GM12878 (cell line): ENCODE data around the gene SMG5. TPM values are rescaled to one million over a fixed set of nuclear protein-coding genes. Genes with fewer than 3 reads are reported as not detected.

Experiments used
- ATAC-seq: fragments of 200-7000 bp; cut with Tn5 transposase; 3 replicates; pipeline ENCODE4 v1.9.1; 2020; ENCODE audit warnings: mild to moderate bottlenecking, moderate library complexity
- BruUV-seq: library from RNA; stranded (reverse); fragments of 400-500 nt; replicated peaks from 2 replicates; lab custom pipeline; 2021; lab: Mats Ljungman, UMichigan
- CTCF ChIA-PET: fragments of 300-600 bp; sonication (Branson Sonifier 250); formaldehyde crosslinking; extraction: SDS; loops from one replicate; lab custom pipeline; 2021; ENCODE audit warnings: inconsistent platforms; lab: Yijun Ruan, JAX
- POLR2A ChIA-PET: fragments of 350-600 bp; formaldehyde crosslinking; extraction: SDS; loops from one replicate; lab custom pipeline; 2021; ENCODE audit warnings: inconsistent platforms; lab: Charles Lee
- RAD21 ChIA-PET: fragments of 300-600 bp; sonication (Branson Sonifier 250); formaldehyde crosslinking; loops from one replicate; lab custom pipeline; 2023; ENCODE audit warnings: antibody characterized with exemption; ENCODE audit not compliant: unreplicated experiment; lab: Charles Lee
- SMC1A ChIA-PET: fragments of 300-600 bp; sonication (Branson Sonifier 250); formaldehyde crosslinking; loops from one replicate; lab custom pipeline; 2023; ENCODE audit not compliant: unreplicated experiment, uncharacterized antibody; lab: Charles Lee
- DNase-seq: peaks from one replicate; pipeline ENCODE4 v3.0.0-alpha.2; 2011; ENCODE audit warnings: low read depth, low spot score
- FAIRE-seq: peaks from 3 replicates; lab custom pipeline; 2011; peaks lifted over from hg19 to GRCh38; lab: Jason Lieb, UNC
- H2AFZ ChIP-seq: 2 replicates; pipeline ENCODE4 v1.6.0; 2011; ENCODE audit warnings: low read depth, low read length, control low read depth; ENCODE audit not compliant: control insufficient read depth
- H3K27ac ChIP-seq: 2 replicates; pipeline ENCODE4 v1.5.1; 2011; ENCODE audit warnings: control low read depth; ENCODE audit not compliant: control insufficient read depth, insufficient read depth
- H3K27me3 ChIP-seq, 2 experiments: replicated peaks in 1 of 2; 2 replicates each; pipeline versions ENCODE4 v1.6.0 to v1.6.1; 2011; ENCODE audit warnings: low read length in 1 of 2; ENCODE audit not compliant: control insufficient read depth in 2 of 2, insufficient read depth in 2 of 2
- H3K36me3 ChIP-seq, 2 experiments: 2 replicates each; pipeline ENCODE4 v1.5.1; 2011; ENCODE audit warnings: low read length in 1 of 2; ENCODE audit not compliant: control insufficient read depth in 2 of 2, insufficient read depth in 2 of 2
- H3K4me1 ChIP-seq: 2 replicates; pipeline ENCODE4 v1.6.1; 2011; ENCODE audit warnings: mild to moderate bottlenecking, low read length, moderate library complexity, mixed read lengths; ENCODE audit not compliant: control insufficient read depth, insufficient read depth
- H3K4me2 ChIP-seq: 2 replicates; pipeline ENCODE4 v1.6.0; 2011; ENCODE audit warnings: control low read depth; ENCODE audit not compliant: control insufficient read depth, insufficient read depth
- H3K4me3 ChIP-seq: fragments of 200-600 bp; sonication (generic); 2 replicates; pipeline ENCODE4 v1.5.1; 2016
- H3K79me2 ChIP-seq: 2 replicates; pipeline ENCODE4 v1.6.0; 2011; ENCODE audit warnings: low read length; ENCODE audit not compliant: control insufficient read depth, insufficient read depth
- H3K9ac ChIP-seq: 2 replicates; pipeline ENCODE4 v1.8.0; 2011; ENCODE audit warnings: low read length, control low read depth, mixed read lengths; ENCODE audit not compliant: control insufficient read depth, insufficient read depth
- H3K9me3 ChIP-seq: replicated peaks from 3 replicates; pipeline ENCODE4 v1.5.1; 2011; ENCODE audit warnings: mild to moderate bottlenecking, low read length; ENCODE audit not compliant: control insufficient read depth, insufficient read depth
- H4K20me1 ChIP-seq: 2 replicates; pipeline ENCODE4 v1.6.0; 2011; ENCODE audit not compliant: control insufficient read depth, insufficient read depth
- CREB1 ChIP-seq: IDR thresholded peaks from 2 replicates; pipeline ENCODE4 v1.6.1; 2012; ENCODE audit warnings: low read depth, mild to moderate bottlenecking, inconsistent platforms
- CREM ChIP-seq: IDR thresholded peaks from 2 replicates; pipeline ENCODE4 v1.6.1; 2014; ENCODE audit warnings: antibody characterized with exemption, low read depth
- NBN ChIP-seq: fragments of 450-650 bp; IDR thresholded peaks from 2 replicates; pipeline ENCODE4 v1.6.1; 2016
- SUPT20H ChIP-seq: IDR thresholded peaks from 2 replicates; pipeline ENCODE4 v1.6.1; 2011; ENCODE audit warnings: low read depth, mild to moderate bottlenecking, low read length, moderate library complexity, borderline replicate concordance; ENCODE audit not compliant: control insufficient read depth
- YBX1 ChIP-seq: fragments of 450-650 bp; IDR thresholded peaks from 2 replicates; pipeline ENCODE4 v1.6.1; 2016; ENCODE audit warnings: antibody characterized with exemption
- WGBS: methylation state at CpG from one replicate; pipeline ENCODE4 v1.1.6; 2016; ENCODE audit warnings: low lambda C conversion rate; ENCODE audit not compliant: insufficient replicate concordance, insufficient coverage; ENCODE audit errors: missing lambda C conversion rate; 5-methylcytosine and 5-hydroxymethylcytosine counted together
- in situ Hi-C: fragments of 300-500 bp; cut with MboI; formaldehyde crosslinking; loops from 9 replicates; pipeline ENCODE4 v1.14.3; 2018; ENCODE audit warnings: mixed read lengths
- intact Hi-C: fragments of 100-400 bp; cut with micrococcal nuclease; formaldehyde crosslinking; loops from one replicate; pipeline ENCODE4 v1.14.2; 2022; ENCODE audit not compliant: unreplicated experiment
- polyA plus RNA-seq, 11 experiments: library from polyadenylated mRNA; depleted of rRNA in 4 of 11; unstranded in 6 of 11; stranded (reverse) in 5 of 11; fragments of >200 nt; fragmentation: Nextera tagmentation in 4 of 11; fragmentation: Illumina TruSeq in 1 of 11; extraction: Ambion mirVana in 4 of 11; extraction: Trizol in 1 of 11; gene quantifications; 1 replicate in 1 of 11; 2 replicates in 10 of 11; pipeline versions ENCODE4 v1.2.1 to v1.2.3, GENCODE V29; 2011 to 2016; ENCODE audit warnings: inconsistent platforms in 2 of 11, missing spikeins in 2 of 11, low read depth in 1 of 11
- total RNA-seq, 4 experiments: library from RNA; depleted of rRNA in 3 of 4; stranded (reverse); fragments of >200 nt in 3 of 4; fragmentation: Illumina TruSeq in 1 of 4; extraction: Trizol in 1 of 4; gene quantifications; 2 replicates each; pipeline versions ENCODE4 v1.2.1 to v1.2.3, GENCODE V29; 2013 to 2021
- TF ChIP-seq, protein P1 (sequence below): fragments of 450-650 bp; IDR thresholded peaks from 2 replicates; pipeline ENCODE4 v1.6.1; 2016; ENCODE audit warnings: mild to moderate bottlenecking

The SMG5 gene
- total and polyA plus RNA-seq, 10 of the 15 experiments (the other 5 are each of a cell fraction or from before 2014, with no cell fraction given), result 0.76 to 61.5 (median 48.8) TPM

DNA sequence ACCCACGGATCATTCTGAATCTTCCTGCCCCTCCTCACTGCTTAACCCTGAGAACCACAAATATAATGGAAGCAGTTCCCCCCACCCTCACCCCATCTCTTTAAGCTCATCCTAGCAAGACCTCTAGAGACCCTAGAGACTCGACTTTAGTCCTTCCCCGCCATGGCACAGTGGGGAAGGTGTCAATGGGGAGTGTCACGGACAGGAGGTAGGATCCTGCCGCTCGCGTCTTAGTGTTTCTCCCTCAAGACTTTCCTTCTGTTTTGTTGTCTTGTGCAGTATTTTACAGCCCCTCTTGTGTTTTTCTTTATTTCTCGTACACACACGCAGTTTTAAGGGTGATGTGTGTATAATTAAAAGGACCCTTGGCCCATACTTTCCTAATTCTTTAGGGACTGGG is 70.5 kb downstream of the SMG5 start:
- ChIA-PET RAD21 (interaction anchor here (0.5 to 6.0 kb wide), 13 partner anchors 13 to 168 kb away, joined by 3 to 65 read pairs (median 4); partner anchors contain the start of genes SEMA4A, SLC25A44 and TMEM79), SMC1A (interaction anchor here (1.2 to 4.7 kb wide), 11 partner anchors 9 to 69 kb away, joined by 3 to 50 read pairs (median 6); partner anchors contain the start of genes SEMA4A and SLC25A44), CTCF (interaction anchor here (0.8 to 3.3 kb wide), 12 partner anchors 9 to 117 kb away, joined by 3 to 45 read pairs (median 4); no protein-coding TSS in a partner anchor), POLR2A (interaction anchor here (0.9 to 8.2 kb wide), 13 partner anchors 8 to 115 kb away, joined by 3 to 139 read pairs (median 4); partner anchors contain the start of genes SEMA4A, SLC25A44 and SMG5)
- no peak overlapping the region; the same call in 1 of the 2 replicates for H2AFZ ChIP-seq
- ATAC-seq, result no peak
- peak overlapping the region; percentile 90 for H3K4me2 ChIP-seq
- H3K79me2 ChIP-seq, result peaks cover 17% of the 10 kb centered on the region
- H3K27ac ChIP-seq, result peak overlapping the region; percentile 99
- no peaks in the 10 kb centered on the region for H4K20me1 ChIP-seq
- peaks cover 14 to 16% of the 10 kb centered on the region in 2 experiments for H3K36me3 ChIP-seq
- no peaks in the 10 kb centered on the region for H3K27me3 ChIP-seq
- peak overlapping the region; percentile 96; the same call in 1 of the 2 replicates for H3K4me3 ChIP-seq
- intact Hi-C loops, result no loop called here
- DNase-seq, result no peak
- peak overlapping the region; percentile 99 for H3K9ac ChIP-seq
- BruUV-seq, result no TSS peak
- 98% methylated on average over 9 of the region's 9 CpGs for WGBS
- FAIRE-seq, result no peak
- H3K9me3 ChIP-seq, result no peaks in the 10 kb centered on the region
- H3K4me1 ChIP-seq, result peaks cover 5% of the 10 kb centered on the region
- in situ Hi-C loops, result no loop called here
- TF ChIP-seq, protein P1, sequence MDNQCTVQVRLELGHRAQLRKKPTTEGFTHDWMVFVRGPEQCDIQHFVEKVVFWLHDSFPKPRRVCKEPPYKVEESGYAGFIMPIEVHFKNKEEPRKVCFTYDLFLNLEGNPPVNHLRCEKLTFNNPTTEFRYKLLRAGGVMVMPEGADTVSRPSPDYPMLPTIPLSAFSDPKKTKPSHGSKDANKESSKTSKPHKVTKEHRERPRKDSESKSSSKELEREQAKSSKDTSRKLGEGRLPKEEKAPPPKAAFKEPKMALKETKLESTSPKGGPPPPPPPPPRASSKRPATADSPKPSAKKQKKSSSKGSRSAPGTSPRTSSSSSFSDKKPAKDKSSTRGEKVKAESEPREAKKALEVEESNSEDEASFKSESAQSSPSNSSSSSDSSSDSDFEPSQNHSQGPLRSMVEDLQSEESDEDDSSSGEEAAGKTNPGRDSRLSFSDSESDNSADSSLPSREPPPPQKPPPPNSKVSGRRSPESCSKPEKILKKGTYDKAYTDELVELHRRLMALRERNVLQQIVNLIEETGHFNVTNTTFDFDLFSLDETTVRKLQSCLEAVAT, result 0 out of 2 replicates have a peak, but pooled peaks have one; percentile 25
- TF ChIP-seq NBN (no peak), SUPT20H (no peak), YBX1 (no peak), CREB1 (no peak), CREM (no peak)
